IMR-90 (cell line): ENCODE measurements around the gene GPR35. TPM values are rescaled to one million over a fixed set of nuclear protein-coding genes. Genes with fewer than 3 reads are reported as not detected.

Source experiments
- ATAC-seq: fragments of 200-7000 bp; cut with Tn5 transposase; 2 replicates; pipeline ENCODE4 v1.9.1; 2020; ENCODE audit warnings: low read depth, mild to moderate bottlenecking, moderate library complexity
- BruUV-seq: library from RNA; stranded (reverse); fragments of 400-500 nt; replicated peaks from 2 replicates; lab custom pipeline; 2021; lab: Mats Ljungman, UMichigan
- CTCF ChIA-PET: fragments of 300-600 bp; formaldehyde crosslinking; extraction: SDS; loops from one replicate; lab custom pipeline; 2021; ENCODE audit warnings: antibody characterized with exemption; lab: Yijun Ruan, JAX
- POLR2A ChIA-PET: fragments of 300-600 bp; sonication (Branson Sonifier 250); formaldehyde crosslinking; loops from one replicate; lab custom pipeline; 2022; ENCODE audit warnings: antibody characterized with exemption; ENCODE audit not compliant: unreplicated experiment; lab: Charles Lee
- DNase-seq: peaks from one replicate; pipeline ENCODE4 v3.0.0; 2013
- H2AFZ ChIP-seq: replicated peaks from 2 replicates; pipeline ENCODE3; 2013; ENCODE audit warnings: low read length, mild to moderate bottlenecking; ENCODE audit not compliant: poor library complexity
- H2AK5ac ChIP-seq: 2 replicates; pipeline ENCODE4 v1.6.1; 2013; ENCODE audit warnings: low read depth, low read length, inconsistent platforms
- H2AK9ac ChIP-seq: replicated peaks from 2 replicates; pipeline ENCODE3; 2013; ENCODE audit warnings: mild to moderate bottlenecking, low read depth, low read length, moderate library complexity; ENCODE audit not compliant: poor library complexity
- H2BK120ac ChIP-seq: 2 replicates; pipeline ENCODE4 v1.6.1; 2013; ENCODE audit warnings: low read depth, low read length, inconsistent platforms
- H2BK15ac ChIP-seq: 3 replicates; pipeline ENCODE4 v1.6.1; 2013; ENCODE audit warnings: low read depth, low read length, inconsistent platforms
- H2BK20ac ChIP-seq: 2 replicates; pipeline ENCODE4 v1.6.1; 2013; ENCODE audit warnings: low read depth, mild to moderate bottlenecking, inconsistent platforms, low read length, moderate library complexity
- H2BK5ac ChIP-seq: 2 replicates; pipeline ENCODE4 v1.6.1; 2013; ENCODE audit warnings: mild to moderate bottlenecking, low read depth, low read length, inconsistent platforms; ENCODE audit not compliant: poor library complexity, severe bottlenecking
- H3K14ac ChIP-seq: replicated peaks from 2 replicates; pipeline ENCODE4 v1.6.1; 2013; ENCODE audit warnings: low read depth, low read length, inconsistent platforms
- H3K18ac ChIP-seq: 2 replicates; pipeline ENCODE4 v1.6.1; 2013; ENCODE audit warnings: low read depth, low read length, control low read depth
- H3K23ac ChIP-seq: 2 replicates; pipeline ENCODE4 v1.6.1; 2013; ENCODE audit warnings: low read depth, low read length, inconsistent platforms
- H3K27ac ChIP-seq: 2 replicates; pipeline ENCODE4 v1.5.1; 2013; ENCODE audit warnings: mild to moderate bottlenecking, control low read depth, low read length; ENCODE audit not compliant: insufficient read depth
- H3K27me3 ChIP-seq: 2 replicates; pipeline ENCODE4 v1.6.1; 2013; ENCODE audit warnings: low read length; ENCODE audit not compliant: control insufficient read depth, insufficient read depth
- H3K36me3 ChIP-seq: 2 replicates; pipeline ENCODE4 v1.6.1; 2013; ENCODE audit warnings: low read length, mixed read lengths; ENCODE audit not compliant: control insufficient read depth, insufficient read depth
- H3K4ac ChIP-seq: 2 replicates; pipeline ENCODE4 v1.6.1; 2013; ENCODE audit warnings: low read depth, low read length, inconsistent platforms
- H3K4me1 ChIP-seq: 2 replicates; pipeline ENCODE4 v1.6.1; 2013; ENCODE audit warnings: low read length, mixed read lengths; ENCODE audit not compliant: control insufficient read depth, insufficient read depth
- H3K4me2 ChIP-seq: 2 replicates; pipeline ENCODE4 v1.6.1; 2013; ENCODE audit warnings: low read depth, mild to moderate bottlenecking, control low read depth, low read length, moderate library complexity
- H3K4me3 ChIP-seq: 2 replicates; pipeline ENCODE4 v1.5.1; 2013; ENCODE audit warnings: low read depth, mild to moderate bottlenecking, control low read depth, low read length, moderate library complexity; ENCODE audit not compliant: insufficient read depth
- H3K56ac ChIP-seq: 2 replicates; pipeline ENCODE4 v1.6.1; 2013; ENCODE audit warnings: low read length, inconsistent platforms; ENCODE audit not compliant: insufficient read depth; ENCODE audit errors: extremely low read depth
- H3K79me1 ChIP-seq, 2 experiments: 2 replicates each; pipeline ENCODE4 v1.6.1; 2013; ENCODE audit warnings: low read length in 2 of 2, inconsistent platforms in 1 of 2, low read depth in 1 of 2
- H3K9ac ChIP-seq: 2 replicates; pipeline ENCODE4 v1.6.1; 2013; ENCODE audit warnings: low read depth, low read length, control low read depth
- H3K9me1 ChIP-seq: 2 replicates; pipeline ENCODE4 v1.6.1; 2013; ENCODE audit warnings: low read length, inconsistent platforms; ENCODE audit not compliant: insufficient read depth
- H3K9me3 ChIP-seq: 2 replicates; pipeline ENCODE4 v1.6.1; 2013; ENCODE audit warnings: low read length; ENCODE audit not compliant: control insufficient read depth, insufficient read depth
- H4K20me1 ChIP-seq: 2 replicates; pipeline ENCODE4 v1.6.1; 2013; ENCODE audit warnings: low read length, inconsistent platforms; ENCODE audit not compliant: insufficient read depth
- H4K5ac ChIP-seq: 2 replicates; pipeline ENCODE4 v1.6.1; 2013; ENCODE audit warnings: mild to moderate bottlenecking, low read depth, low read length, control low read depth
- H4K8ac ChIP-seq, 2 experiments: 2 replicates each; pipeline ENCODE4 v1.6.1; 2013; ENCODE audit warnings: low read depth in 2 of 2, low read length in 2 of 2, control low read depth in 1 of 2, inconsistent platforms in 1 of 2
- H4K91ac ChIP-seq: 2 replicates; pipeline ENCODE4 v1.6.1; 2013; ENCODE audit warnings: low read depth, low read length, inconsistent platforms; ENCODE audit not compliant: insufficient read depth
- BHLHE40 ChIP-seq: fragments of 150-350 bp; IDR thresholded peaks from 2 replicates; pipeline ENCODE4 v1.6.1; 2016; ENCODE audit warnings: mild to moderate bottlenecking, low read depth, low read length
- CEBPB ChIP-seq: IDR thresholded peaks from 2 replicates; pipeline ENCODE4 v1.6.1; 2012; ENCODE audit warnings: low read depth, low read length, improper control_type of control experiment
- CHD1 ChIP-seq: IDR thresholded peaks from 2 replicates; pipeline ENCODE4 v1.6.1; 2012; ENCODE audit warnings: low read depth, low read length, improper control_type of control experiment
- CTCF ChIP-seq: conservative IDR thresholded peaks from 2 replicates; pipeline ENCODE4 v1.5.1; 2012; ENCODE audit warnings: mild to moderate bottlenecking, low read depth, low read length, improper control_type of control experiment
- ELK1 ChIP-seq: fragments of 150-350 bp; IDR thresholded peaks from 2 replicates; pipeline ENCODE4 v1.6.1; 2016; ENCODE audit warnings: low read depth, mild to moderate bottlenecking, low read length, moderate library complexity, borderline replicate concordance
- FOS ChIP-seq: fragments of 150-350 bp; IDR thresholded peaks from 2 replicates; pipeline ENCODE4 v1.6.1; 2016; ENCODE audit warnings: low read depth, low read length
- MAFK ChIP-seq: IDR thresholded peaks from 2 replicates; pipeline ENCODE4 v1.6.1; 2012; ENCODE audit warnings: low read depth, low read length, improper control_type of control experiment
- MAZ ChIP-seq: IDR thresholded peaks from 2 replicates; pipeline ENCODE4 v1.6.1; 2012; ENCODE audit warnings: low read depth, mild to moderate bottlenecking, low read length, improper control_type of control experiment, moderate library complexity, borderline replicate concordance
- MXI1 ChIP-seq: IDR thresholded peaks from 2 replicates; pipeline ENCODE4 v1.6.1; 2012; ENCODE audit warnings: low read depth, mild to moderate bottlenecking, low read length, moderate library complexity, borderline replicate concordance
- NFE2L2 ChIP-seq: fragments of 150-350 bp; IDR thresholded peaks from 2 replicates; pipeline ENCODE4 v1.6.1; 2016; ENCODE audit warnings: low read depth, mild to moderate bottlenecking, low read length
- POLR2A ChIP-seq: IDR thresholded peaks from 2 replicates; pipeline ENCODE4 v1.6.1; 2012; ENCODE audit warnings: mild to moderate bottlenecking, low read depth, low read length
- RAD21 ChIP-seq: IDR thresholded peaks from 2 replicates; pipeline ENCODE4 v1.6.1; 2012; ENCODE audit warnings: low read length, improper control_type of control experiment
- RCOR1 ChIP-seq: IDR thresholded peaks from 2 replicates; pipeline ENCODE4 v1.6.1; 2012; ENCODE audit warnings: mild to moderate bottlenecking, low read length, improper control_type of control experiment; ENCODE audit not compliant: insufficient replicate concordance
- RFX5 ChIP-seq: IDR thresholded peaks from 2 replicates; pipeline ENCODE4 v1.8.0; 2012; ENCODE audit warnings: low read depth, mild to moderate bottlenecking, low read length, moderate library complexity
- SMC3 ChIP-seq: fragments of 150-350 bp; IDR thresholded peaks from 2 replicates; pipeline ENCODE4 v1.6.1; 2016; ENCODE audit warnings: low read depth, mild to moderate bottlenecking, antibody characterized with exemption, low read length, moderate library complexity
- USF2 ChIP-seq: fragments of 150-350 bp; IDR thresholded peaks from 2 replicates; pipeline ENCODE4 v1.6.1; 2017; ENCODE audit warnings: mild to moderate bottlenecking, antibody characterized with exemption, low read length, low read depth
- WGBS, 2 experiments: methylation state at CpG; one replicate each; pipeline versions ENCODE4 v1.1.5 to v1.1.7; 2013; ENCODE audit warnings: missing lambda C conversion rate in 2 of 2; ENCODE audit not compliant: insufficient read length in 1 of 2; ENCODE audit errors: extremely low coverage in 2 of 2; 5-methylcytosine and 5-hydroxymethylcytosine counted together
- dilution Hi-C: fragments of 300-500 bp; cut with HindIII; formaldehyde crosslinking; loops from one replicate; pipeline ENCODE4 v1.14.3; 2018; ENCODE audit warnings: low sequenced_read_pairs; ENCODE audit not compliant: unreplicated experiment
- in situ Hi-C: fragments of 300-500 bp; cut with MboI; formaldehyde crosslinking; loops from 3 replicates; pipeline ENCODE4 v1.14.3; 2019; ENCODE audit warnings: low sequenced_read_pairs, inconsistent platforms, mixed read lengths
- intact Hi-C: fragments of 100-400 bp; cut with micrococcal nuclease; formaldehyde crosslinking; loops from 2 replicates; pipeline ENCODE4 v1.10.0; 2022
- polyA plus RNA-seq, 3 experiments: library from polyadenylated mRNA; depleted of rRNA; stranded (reverse); fragments of >200 nt; gene quantifications; 2 replicates each; pipeline ENCODE4 v1.2.3, GENCODE V29; 2012; ENCODE audit warnings: low replicate concordance in 1 of 3
- total RNA-seq: library from RNA; depleted of rRNA; stranded (reverse); fragments of >200 nt; gene quantifications from 2 replicates; pipeline ENCODE4 v1.2.3, GENCODE V29; 2012

Gene GPR35
- total and polyA plus RNA-seq, 2 of the 4 experiments (the other 2 are of a cell fraction) = 0.31 TPM; not detected in 1

- intact Hi-C loops = no loop called here
- Histone ChIP-seq H3K9ac (no peak overlapping the region), H3K27me3 (peaks cover 70% of the 10 kb centered on the region), H3K4ac (no peak overlapping the region), H4K91ac (no peak overlapping the region), H2AK5ac (no peak overlapping the region), H3K4me3 (no peak overlapping the region), H2BK20ac (no peak overlapping the region), H2AK9ac (no peak overlapping the region), H3K56ac (no peak overlapping the region), H2BK120ac (no peak overlapping the region), H2AFZ (no peak overlapping the region), H4K20me1 (no peaks in the 10 kb centered on the region), H3K23ac (no peak overlapping the region), H3K36me3 (no peaks in the 10 kb centered on the region), H4K5ac (no peak overlapping the region), H2BK15ac (no peak overlapping the region), H3K14ac (no peak overlapping the region), H2BK5ac (no peak overlapping the region), H3K79me1 (no peaks in the 10 kb centered on the region), H3K18ac (no peak overlapping the region), H3K9me3 (no peaks in the 10 kb centered on the region; the same call in 1 of the 2 replicates), H3K4me1 (no peaks in the 10 kb centered on the region), H3K4me2 (no peak overlapping the region), H3K27ac (no peak overlapping the region), H3K9me1 (no peaks in the 10 kb centered on the region), H4K8ac (no peak overlapping the region)
- TF ChIP-seq USF2 (no peak), MAFK (no peak), SMC3 (no peak), CHD1 (no peak), CEBPB (no peak), RCOR1 (no peak), ELK1 (no peak), POLR2A (no peak), CTCF (no peak), RAD21 (no peak), FOS (no peak), RFX5 (no peak), MAZ (no peak), BHLHE40 (no peak), MXI1 (no peak), NFE2L2 (no peak)
- dilution Hi-C loops = no loop called here
- ATAC-seq (no peak), DNase-seq (no peak)
- CTCF ChIA-PET = no interaction called here
- WGBS, 2 experiments = no CpG with 5 or more reads among the region's 13 CpGs
- BruUV-seq = no TSS peak
- in situ Hi-C loops = no loop called here
- POLR2A ChIA-PET = no interaction called here
These were observed 25.1 kb downstream of the GPR35 start for GRCh38 chr2:240650254-240650965.
